HL-60 (cell line): ENCODE data around the gene NEURL1.

ENCODE experiments used
- DNase-seq, 2 experiments: peaks; one replicate each; pipeline ENCODE4 v3.0.0-alpha.2; 2010 to 2020; ENCODE audit warnings: low read depth in 1 of 2, low spot score in 1 of 2
- H3K27ac ChIP-seq: fragments of 250-450 bp; sonication (Bioruptor Pico); replicated peaks from 2 replicates; pipeline ENCODE4 v1.5.1; 2020; ENCODE audit warnings: mild to moderate bottlenecking, moderate library complexity
- H3K27me3 ChIP-seq: fragments of 250-450 bp; sonication (Bioruptor Pico); 2 replicates; pipeline ENCODE4 v1.5.1; 2021; ENCODE audit warnings: mild to moderate bottlenecking, moderate library complexity; ENCODE audit not compliant: insufficient read depth, poor library complexity, severe bottlenecking
- H3K4me3 ChIP-seq: replicated peaks from 2 replicates; pipeline ENCODE4 v1.5.1; 2011; ENCODE audit warnings: mild to moderate bottlenecking, control low read depth, low read length; ENCODE audit not compliant: insufficient read depth
- GABPA ChIP-seq: IDR thresholded peaks from 2 replicates; pipeline ENCODE4 v1.6.1; 2012; ENCODE audit warnings: low read depth
- POLR2AphosphoS5 ChIP-seq: IDR thresholded peaks from 2 replicates; pipeline ENCODE4 v1.6.1; 2012; ENCODE audit warnings: low read depth
- SPI1 ChIP-seq: IDR thresholded peaks from 2 replicates; pipeline ENCODE4 v1.6.1; 2012; ENCODE audit warnings: low read depth, mild to moderate bottlenecking, borderline replicate concordance
- TF ChIP-seq, protein P1 (sequence below): IDR thresholded peaks from one replicate; pipeline ENCODE4 v1.5.1; 2011; ENCODE audit warnings: low read length, control low read depth, inconsistent platforms; ENCODE audit not compliant: insufficient read depth
- TF ChIP-seq, protein P2 (sequence below): IDR thresholded peaks from 2 replicates; pipeline ENCODE4 v1.6.1; 2012; ENCODE audit warnings: low read depth; ENCODE audit not compliant: insufficient replicate concordance

Gene NEURL1

DNA sequence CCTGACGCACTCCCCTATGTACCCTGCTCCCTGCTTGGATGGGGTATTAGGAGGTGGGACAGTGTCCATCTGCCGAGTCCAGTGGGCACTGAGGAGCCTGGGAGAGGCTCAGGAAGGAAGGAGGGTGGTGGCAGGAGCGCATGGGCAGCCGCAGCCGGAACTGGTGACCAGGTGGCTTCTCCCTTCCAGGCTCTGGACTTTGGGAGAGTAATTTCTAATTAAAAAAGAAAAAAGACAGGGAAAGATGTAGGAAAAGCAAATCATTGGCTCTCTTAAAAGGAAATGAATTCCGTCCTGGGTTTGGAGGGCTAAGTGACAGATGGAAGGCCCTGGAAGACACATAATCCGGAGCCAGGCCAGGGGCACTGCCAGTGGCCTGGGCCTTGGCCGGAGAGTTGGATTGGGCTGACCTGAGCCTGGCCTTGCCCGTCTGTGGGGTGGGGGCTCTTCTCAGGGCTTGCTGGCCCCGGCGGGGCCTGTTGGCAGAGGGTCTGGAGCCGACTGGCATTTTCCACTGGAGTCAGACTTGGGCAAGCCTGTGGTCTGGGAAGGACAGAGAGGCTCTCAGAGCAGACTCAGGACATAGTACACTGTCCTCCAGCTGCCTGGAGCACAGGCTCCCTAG lies 63.0 kb downstream of the NEURL1 start:
- H3K27ac ChIP-seq: no peak overlapping the region
- H3K4me3 ChIP-seq: no peak overlapping the region
- peaks cover 20% of the 10 kb centered on the region for H3K27me3 ChIP-seq
- no peak for DNase-seq
- TF ChIP-seq GABPA: no peak
- TF ChIP-seq, protein P1, sequence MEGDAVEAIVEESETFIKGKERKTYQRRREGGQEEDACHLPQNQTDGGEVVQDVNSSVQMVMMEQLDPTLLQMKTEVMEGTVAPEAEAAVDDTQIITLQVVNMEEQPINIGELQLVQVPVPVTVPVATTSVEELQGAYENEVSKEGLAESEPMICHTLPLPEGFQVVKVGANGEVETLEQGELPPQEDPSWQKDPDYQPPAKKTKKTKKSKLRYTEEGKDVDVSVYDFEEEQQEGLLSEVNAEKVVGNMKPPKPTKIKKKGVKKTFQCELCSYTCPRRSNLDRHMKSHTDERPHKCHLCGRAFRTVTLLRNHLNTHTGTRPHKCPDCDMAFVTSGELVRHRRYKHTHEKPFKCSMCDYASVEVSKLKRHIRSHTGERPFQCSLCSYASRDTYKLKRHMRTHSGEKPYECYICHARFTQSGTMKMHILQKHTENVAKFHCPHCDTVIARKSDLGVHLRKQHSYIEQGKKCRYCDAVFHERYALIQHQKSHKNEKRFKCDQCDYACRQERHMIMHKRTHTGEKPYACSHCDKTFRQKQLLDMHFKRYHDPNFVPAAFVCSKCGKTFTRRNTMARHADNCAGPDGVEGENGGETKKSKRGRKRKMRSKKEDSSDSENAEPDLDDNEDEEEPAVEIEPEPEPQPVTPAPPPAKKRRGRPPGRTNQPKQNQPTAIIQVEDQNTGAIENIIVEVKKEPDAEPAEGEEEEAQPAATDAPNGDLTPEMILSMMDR: no peak
- TF ChIP-seq SPI1: no peak
- TF ChIP-seq, protein P2, sequence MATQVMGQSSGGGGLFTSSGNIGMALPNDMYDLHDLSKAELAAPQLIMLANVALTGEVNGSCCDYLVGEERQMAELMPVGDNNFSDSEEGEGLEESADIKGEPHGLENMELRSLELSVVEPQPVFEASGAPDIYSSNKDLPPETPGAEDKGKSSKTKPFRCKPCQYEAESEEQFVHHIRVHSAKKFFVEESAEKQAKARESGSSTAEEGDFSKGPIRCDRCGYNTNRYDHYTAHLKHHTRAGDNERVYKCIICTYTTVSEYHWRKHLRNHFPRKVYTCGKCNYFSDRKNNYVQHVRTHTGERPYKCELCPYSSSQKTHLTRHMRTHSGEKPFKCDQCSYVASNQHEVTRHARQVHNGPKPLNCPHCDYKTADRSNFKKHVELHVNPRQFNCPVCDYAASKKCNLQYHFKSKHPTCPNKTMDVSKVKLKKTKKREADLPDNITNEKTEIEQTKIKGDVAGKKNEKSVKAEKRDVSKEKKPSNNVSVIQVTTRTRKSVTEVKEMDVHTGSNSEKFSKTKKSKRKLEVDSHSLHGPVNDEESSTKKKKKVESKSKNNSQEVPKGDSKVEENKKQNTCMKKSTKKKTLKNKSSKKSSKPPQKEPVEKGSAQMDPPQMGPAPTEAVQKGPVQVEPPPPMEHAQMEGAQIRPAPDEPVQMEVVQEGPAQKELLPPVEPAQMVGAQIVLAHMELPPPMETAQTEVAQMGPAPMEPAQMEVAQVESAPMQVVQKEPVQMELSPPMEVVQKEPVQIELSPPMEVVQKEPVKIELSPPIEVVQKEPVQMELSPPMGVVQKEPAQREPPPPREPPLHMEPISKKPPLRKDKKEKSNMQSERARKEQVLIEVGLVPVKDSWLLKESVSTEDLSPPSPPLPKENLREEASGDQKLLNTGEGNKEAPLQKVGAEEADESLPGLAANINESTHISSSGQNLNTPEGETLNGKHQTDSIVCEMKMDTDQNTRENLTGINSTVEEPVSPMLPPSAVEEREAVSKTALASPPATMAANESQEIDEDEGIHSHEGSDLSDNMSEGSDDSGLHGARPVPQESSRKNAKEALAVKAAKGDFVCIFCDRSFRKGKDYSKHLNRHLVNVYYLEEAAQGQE: no peak
- no peak for TF ChIP-seq POLR2AphosphoS5

DNA sequence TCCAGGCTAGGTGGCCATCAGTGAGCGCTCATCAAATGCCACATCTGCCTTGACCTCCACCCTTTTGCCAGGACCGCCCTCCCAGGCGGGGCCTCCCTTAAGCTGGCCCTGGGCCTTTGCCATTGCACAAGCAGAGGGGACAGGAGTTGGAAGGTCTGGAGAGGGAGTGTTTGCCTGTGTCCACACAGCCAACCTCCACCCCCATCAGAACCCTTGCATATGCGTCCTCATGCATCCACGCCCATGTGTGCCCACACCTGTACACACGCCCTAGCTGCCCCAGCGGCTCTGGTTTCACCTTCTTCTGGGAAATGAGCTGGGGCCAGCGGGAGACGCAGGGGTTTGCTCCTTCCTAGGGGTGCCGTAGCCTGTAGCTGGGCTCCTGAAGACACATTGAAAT lies 64.0 kb downstream of the NEURL1 start:
- TF ChIP-seq, protein P1: no peak
- TF ChIP-seq POLR2AphosphoS5: no peak
- TF ChIP-seq, protein P2: no peak
- TF ChIP-seq GABPA: no peak
- TF ChIP-seq SPI1: no peak
- Histone ChIP-seq H3K4me3 (no peak overlapping the region), H3K27ac (no peak overlapping the region), H3K27me3 (peaks cover 20% of the 10 kb centered on the region)
- no peak for DNase-seq

DNA sequence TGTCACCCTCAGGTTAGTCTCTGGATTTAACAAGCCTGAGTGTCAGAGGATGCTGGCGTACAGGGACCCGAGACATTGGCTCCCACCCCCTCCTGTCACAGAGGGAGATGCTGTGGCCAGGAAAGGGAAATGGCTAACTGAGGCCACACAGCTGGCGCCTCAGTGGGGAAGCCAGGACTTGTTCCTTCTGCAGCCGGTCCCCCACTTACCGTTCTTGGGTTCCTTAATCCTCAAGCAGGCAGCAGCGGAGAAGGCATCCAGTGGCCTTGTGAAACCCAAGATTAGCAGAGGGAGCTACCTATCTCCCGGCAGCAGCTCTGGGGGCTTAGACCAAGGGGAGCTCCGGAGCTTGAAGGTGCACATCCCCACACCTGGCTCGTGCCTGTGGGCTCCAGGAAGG lies 65.4 kb downstream of the NEURL1 start:
- peak in 1 of 2 experiments; percentile 38 for DNase-seq
- Histone ChIP-seq H3K27me3 (peaks cover 20% of the 10 kb centered on the region), H3K4me3 (no peak overlapping the region), H3K27ac (no peak overlapping the region)
- TF ChIP-seq GABPA (no peak), POLR2AphosphoS5 (no peak), SPI1 (no peak; the same call in 1 of the 2 replicates)
- TF ChIP-seq, protein P2: no peak
- TF ChIP-seq, protein P1: no peak
